IMR-90 (cell line): Measurements from ENCODE around the gene GPR179. TPM values are rescaled to one million over a fixed set of nuclear protein-coding genes. Genes with fewer than 3 reads are reported as not detected.

Experiments used
- ATAC-seq: fragments of 200-7000 bp; cut with Tn5 transposase; 2 replicates; pipeline ENCODE4 v1.9.1; 2020; ENCODE audit warnings: low read depth, mild to moderate bottlenecking, moderate library complexity
- BruUV-seq: library from RNA; stranded (reverse); fragments of 400-500 nt; replicated peaks from 2 replicates; lab custom pipeline; 2021; lab: Mats Ljungman, UMichigan
- CTCF ChIA-PET: fragments of 300-600 bp; formaldehyde crosslinking; extraction: SDS; loops from one replicate; lab custom pipeline; 2021; ENCODE audit warnings: antibody characterized with exemption; lab: Yijun Ruan, JAX
- POLR2A ChIA-PET: fragments of 300-600 bp; sonication (Branson Sonifier 250); formaldehyde crosslinking; loops from one replicate; lab custom pipeline; 2022; ENCODE audit warnings: antibody characterized with exemption; ENCODE audit not compliant: unreplicated experiment; lab: Charles Lee
- DNase-seq: peaks from one replicate; pipeline ENCODE4 v3.0.0; 2013
- H2AFZ ChIP-seq: replicated peaks from 2 replicates; pipeline ENCODE3; 2013; ENCODE audit warnings: low read length, mild to moderate bottlenecking; ENCODE audit not compliant: poor library complexity
- H2AK5ac ChIP-seq: 2 replicates; pipeline ENCODE4 v1.6.1; 2013; ENCODE audit warnings: low read depth, low read length, inconsistent platforms
- H2AK9ac ChIP-seq: replicated peaks from 2 replicates; pipeline ENCODE3; 2013; ENCODE audit warnings: mild to moderate bottlenecking, low read depth, low read length, moderate library complexity; ENCODE audit not compliant: poor library complexity
- H2BK120ac ChIP-seq: 2 replicates; pipeline ENCODE4 v1.6.1; 2013; ENCODE audit warnings: low read depth, low read length, inconsistent platforms
- H2BK15ac ChIP-seq: 3 replicates; pipeline ENCODE4 v1.6.1; 2013; ENCODE audit warnings: low read depth, low read length, inconsistent platforms
- H2BK20ac ChIP-seq: 2 replicates; pipeline ENCODE4 v1.6.1; 2013; ENCODE audit warnings: low read depth, mild to moderate bottlenecking, inconsistent platforms, low read length, moderate library complexity
- H2BK5ac ChIP-seq: 2 replicates; pipeline ENCODE4 v1.6.1; 2013; ENCODE audit warnings: mild to moderate bottlenecking, low read depth, low read length, inconsistent platforms; ENCODE audit not compliant: poor library complexity, severe bottlenecking
- H3K14ac ChIP-seq: replicated peaks from 2 replicates; pipeline ENCODE4 v1.6.1; 2013; ENCODE audit warnings: low read depth, low read length, inconsistent platforms
- H3K18ac ChIP-seq: 2 replicates; pipeline ENCODE4 v1.6.1; 2013; ENCODE audit warnings: low read depth, low read length, control low read depth
- H3K23ac ChIP-seq: 2 replicates; pipeline ENCODE4 v1.6.1; 2013; ENCODE audit warnings: low read depth, low read length, inconsistent platforms
- H3K27ac ChIP-seq: 2 replicates; pipeline ENCODE4 v1.5.1; 2013; ENCODE audit warnings: mild to moderate bottlenecking, control low read depth, low read length; ENCODE audit not compliant: insufficient read depth
- H3K27me3 ChIP-seq: 2 replicates; pipeline ENCODE4 v1.6.1; 2013; ENCODE audit warnings: low read length; ENCODE audit not compliant: control insufficient read depth, insufficient read depth
- H3K36me3 ChIP-seq: 2 replicates; pipeline ENCODE4 v1.6.1; 2013; ENCODE audit warnings: low read length, mixed read lengths; ENCODE audit not compliant: control insufficient read depth, insufficient read depth
- H3K4ac ChIP-seq: 2 replicates; pipeline ENCODE4 v1.6.1; 2013; ENCODE audit warnings: low read depth, low read length, inconsistent platforms
- H3K4me1 ChIP-seq: 2 replicates; pipeline ENCODE4 v1.6.1; 2013; ENCODE audit warnings: low read length, mixed read lengths; ENCODE audit not compliant: control insufficient read depth, insufficient read depth
- H3K4me2 ChIP-seq: 2 replicates; pipeline ENCODE4 v1.6.1; 2013; ENCODE audit warnings: low read depth, mild to moderate bottlenecking, control low read depth, low read length, moderate library complexity
- H3K4me3 ChIP-seq: 2 replicates; pipeline ENCODE4 v1.5.1; 2013; ENCODE audit warnings: low read depth, mild to moderate bottlenecking, control low read depth, low read length, moderate library complexity; ENCODE audit not compliant: insufficient read depth
- H3K56ac ChIP-seq: 2 replicates; pipeline ENCODE4 v1.6.1; 2013; ENCODE audit warnings: low read length, inconsistent platforms; ENCODE audit not compliant: insufficient read depth; ENCODE audit errors: extremely low read depth
- H3K79me1 ChIP-seq, 2 experiments: 2 replicates each; pipeline ENCODE4 v1.6.1; 2013; ENCODE audit warnings: low read length in 2 of 2, inconsistent platforms in 1 of 2, low read depth in 1 of 2
- H3K9ac ChIP-seq: 2 replicates; pipeline ENCODE4 v1.6.1; 2013; ENCODE audit warnings: low read depth, low read length, control low read depth
- H3K9me1 ChIP-seq: 2 replicates; pipeline ENCODE4 v1.6.1; 2013; ENCODE audit warnings: low read length, inconsistent platforms; ENCODE audit not compliant: insufficient read depth
- H3K9me3 ChIP-seq: 2 replicates; pipeline ENCODE4 v1.6.1; 2013; ENCODE audit warnings: low read length; ENCODE audit not compliant: control insufficient read depth, insufficient read depth
- H4K20me1 ChIP-seq: 2 replicates; pipeline ENCODE4 v1.6.1; 2013; ENCODE audit warnings: low read length, inconsistent platforms; ENCODE audit not compliant: insufficient read depth
- H4K5ac ChIP-seq: 2 replicates; pipeline ENCODE4 v1.6.1; 2013; ENCODE audit warnings: mild to moderate bottlenecking, low read depth, low read length, control low read depth
- H4K8ac ChIP-seq, 2 experiments: 2 replicates each; pipeline ENCODE4 v1.6.1; 2013; ENCODE audit warnings: low read depth in 2 of 2, low read length in 2 of 2, control low read depth in 1 of 2, inconsistent platforms in 1 of 2
- H4K91ac ChIP-seq: 2 replicates; pipeline ENCODE4 v1.6.1; 2013; ENCODE audit warnings: low read depth, low read length, inconsistent platforms; ENCODE audit not compliant: insufficient read depth
- BHLHE40 ChIP-seq: fragments of 150-350 bp; IDR thresholded peaks from 2 replicates; pipeline ENCODE4 v1.6.1; 2016; ENCODE audit warnings: mild to moderate bottlenecking, low read depth, low read length
- CEBPB ChIP-seq: IDR thresholded peaks from 2 replicates; pipeline ENCODE4 v1.6.1; 2012; ENCODE audit warnings: low read depth, low read length, improper control_type of control experiment
- CHD1 ChIP-seq: IDR thresholded peaks from 2 replicates; pipeline ENCODE4 v1.6.1; 2012; ENCODE audit warnings: low read depth, low read length, improper control_type of control experiment
- FOS ChIP-seq: fragments of 150-350 bp; IDR thresholded peaks from 2 replicates; pipeline ENCODE4 v1.6.1; 2016; ENCODE audit warnings: low read depth, low read length
- MAFK ChIP-seq: IDR thresholded peaks from 2 replicates; pipeline ENCODE4 v1.6.1; 2012; ENCODE audit warnings: low read depth, low read length, improper control_type of control experiment
- MAZ ChIP-seq: IDR thresholded peaks from 2 replicates; pipeline ENCODE4 v1.6.1; 2012; ENCODE audit warnings: low read depth, mild to moderate bottlenecking, low read length, improper control_type of control experiment, moderate library complexity, borderline replicate concordance
- MXI1 ChIP-seq: IDR thresholded peaks from 2 replicates; pipeline ENCODE4 v1.6.1; 2012; ENCODE audit warnings: low read depth, mild to moderate bottlenecking, low read length, moderate library complexity, borderline replicate concordance
- NFE2L2 ChIP-seq: fragments of 150-350 bp; IDR thresholded peaks from 2 replicates; pipeline ENCODE4 v1.6.1; 2016; ENCODE audit warnings: low read depth, mild to moderate bottlenecking, low read length
- POLR2A ChIP-seq: IDR thresholded peaks from 2 replicates; pipeline ENCODE4 v1.6.1; 2012; ENCODE audit warnings: mild to moderate bottlenecking, low read depth, low read length
- RAD21 ChIP-seq: IDR thresholded peaks from 2 replicates; pipeline ENCODE4 v1.6.1; 2012; ENCODE audit warnings: low read length, improper control_type of control experiment
- RCOR1 ChIP-seq: IDR thresholded peaks from 2 replicates; pipeline ENCODE4 v1.6.1; 2012; ENCODE audit warnings: mild to moderate bottlenecking, low read length, improper control_type of control experiment; ENCODE audit not compliant: insufficient replicate concordance
- RFX5 ChIP-seq: IDR thresholded peaks from 2 replicates; pipeline ENCODE4 v1.8.0; 2012; ENCODE audit warnings: low read depth, mild to moderate bottlenecking, low read length, moderate library complexity
- SMC3 ChIP-seq: fragments of 150-350 bp; IDR thresholded peaks from 2 replicates; pipeline ENCODE4 v1.6.1; 2016; ENCODE audit warnings: low read depth, mild to moderate bottlenecking, antibody characterized with exemption, low read length, moderate library complexity
- USF2 ChIP-seq: fragments of 150-350 bp; IDR thresholded peaks from 2 replicates; pipeline ENCODE4 v1.6.1; 2017; ENCODE audit warnings: mild to moderate bottlenecking, antibody characterized with exemption, low read length, low read depth
- WGBS, 2 experiments: methylation state at CpG; one replicate each; pipeline versions ENCODE4 v1.1.5 to v1.1.7; 2013; ENCODE audit warnings: missing lambda C conversion rate in 2 of 2; ENCODE audit not compliant: insufficient read length in 1 of 2; ENCODE audit errors: extremely low coverage in 2 of 2; 5-methylcytosine and 5-hydroxymethylcytosine counted together
- dilution Hi-C: fragments of 300-500 bp; cut with HindIII; formaldehyde crosslinking; loops from one replicate; pipeline ENCODE4 v1.14.3; 2018; ENCODE audit warnings: low sequenced_read_pairs; ENCODE audit not compliant: unreplicated experiment
- in situ Hi-C: fragments of 300-500 bp; cut with MboI; formaldehyde crosslinking; loops from 3 replicates; pipeline ENCODE4 v1.14.3; 2019; ENCODE audit warnings: low sequenced_read_pairs, inconsistent platforms, mixed read lengths
- intact Hi-C: fragments of 100-400 bp; cut with micrococcal nuclease; formaldehyde crosslinking; loops from 2 replicates; pipeline ENCODE4 v1.10.0; 2022
- polyA plus RNA-seq, 3 experiments: library from polyadenylated mRNA; depleted of rRNA; stranded (reverse); fragments of >200 nt; gene quantifications; 2 replicates each; pipeline ENCODE4 v1.2.3, GENCODE V29; 2012; ENCODE audit warnings: low replicate concordance in 1 of 3
- total RNA-seq: library from RNA; depleted of rRNA; stranded (reverse); fragments of >200 nt; gene quantifications from 2 replicates; pipeline ENCODE4 v1.2.3, GENCODE V29; 2012
- TF ChIP-seq, protein P1 (sequence below): conservative IDR thresholded peaks from 2 replicates; pipeline ENCODE4 v1.5.1; 2012; ENCODE audit warnings: mild to moderate bottlenecking, low read depth, low read length, improper control_type of control experiment
- TF ChIP-seq, protein P2 (sequence below): fragments of 150-350 bp; IDR thresholded peaks from 2 replicates; pipeline ENCODE4 v1.6.1; 2016; ENCODE audit warnings: low read depth, mild to moderate bottlenecking, low read length, moderate library complexity, borderline replicate concordance

Gene GPR179
- total and polyA plus RNA-seq, 2 of the 4 experiments (the other 2 are of a cell fraction): not detected

DNA sequence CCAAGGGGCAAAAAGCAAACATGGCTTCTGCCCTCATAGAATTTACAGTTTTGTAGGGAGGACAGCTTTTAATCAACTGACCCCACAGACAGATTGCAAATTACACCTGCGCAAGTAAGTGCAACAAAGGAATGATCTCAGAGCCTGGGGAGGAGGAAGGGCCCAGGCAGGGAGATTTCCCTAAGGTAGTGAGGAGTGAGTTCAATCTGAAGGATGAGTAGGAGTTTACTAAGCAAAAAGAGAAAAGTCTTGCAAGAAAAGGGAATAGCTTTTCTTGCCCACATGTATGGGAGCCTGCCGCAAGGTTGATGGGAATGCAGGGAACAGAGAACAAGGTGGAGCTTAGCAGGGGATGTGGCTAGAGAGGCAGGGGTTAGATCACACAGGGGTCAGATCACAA is 6.3 kb upstream of the GPR179 start:
- Histone ChIP-seq H2AK5ac (no peak overlapping the region), H2AFZ (no peak overlapping the region), H3K27me3 (peaks cover 2% of the 10 kb centered on the region; the same call in 1 of the 2 replicates), H4K20me1 (peaks cover 24% of the 10 kb centered on the region), H3K9me3 (no peaks in the 10 kb centered on the region), H2BK20ac (no peak overlapping the region), H3K9ac (no peak overlapping the region), H3K27ac (no peak overlapping the region), H3K4ac (no peak overlapping the region), H3K56ac (no peak overlapping the region), H3K36me3 (no peaks in the 10 kb centered on the region), H2BK15ac (no peak overlapping the region), H3K18ac (no peak overlapping the region), H3K14ac (no peak overlapping the region), H4K8ac (no peak overlapping the region), H3K4me3 (no peak overlapping the region), H4K5ac (no peak overlapping the region), H3K4me1 (peaks cover 4% of the 10 kb centered on the region), H2BK120ac (no peak overlapping the region), H3K4me2 (no peak overlapping the region), H3K23ac (no peak overlapping the region), H3K9me1 (peaks cover 6% of the 10 kb centered on the region; the same call in 1 of the 2 replicates), H3K79me1 (peaks cover 8 to 26% of the 10 kb centered on the region in 2 experiments), H2BK5ac (no peak overlapping the region), H2AK9ac (no peak overlapping the region), H4K91ac (no peak overlapping the region)
- no peak for DNase-seq
- dilution Hi-C loops: no loop called here
- no TSS peak for BruUV-seq
- ChIA-PET POLR2A (no interaction called here), CTCF (interaction anchor here (0.7 to 2.8 kb wide), 5 partner anchors 16 to 68 kb away, joined by 3 to 36 read pairs (median 4); no protein-coding TSS in a partner anchor)
- no CpG with 5 or more reads among the region's 2 CpGs for WGBS, 2 experiments
- ATAC-seq: no peak
- no peak for TF ChIP-seq NFE2L2
- TF ChIP-seq MAFK: no peak
- no peak for TF ChIP-seq MXI1
- TF ChIP-seq POLR2A: no peak
- TF ChIP-seq FOS: no peak
- no peak for TF ChIP-seq BHLHE40
- no peak for TF ChIP-seq RFX5
- TF ChIP-seq CEBPB: no peak
- no peak for TF ChIP-seq SMC3
- no peak for TF ChIP-seq USF2
- TF ChIP-seq, protein P1, sequence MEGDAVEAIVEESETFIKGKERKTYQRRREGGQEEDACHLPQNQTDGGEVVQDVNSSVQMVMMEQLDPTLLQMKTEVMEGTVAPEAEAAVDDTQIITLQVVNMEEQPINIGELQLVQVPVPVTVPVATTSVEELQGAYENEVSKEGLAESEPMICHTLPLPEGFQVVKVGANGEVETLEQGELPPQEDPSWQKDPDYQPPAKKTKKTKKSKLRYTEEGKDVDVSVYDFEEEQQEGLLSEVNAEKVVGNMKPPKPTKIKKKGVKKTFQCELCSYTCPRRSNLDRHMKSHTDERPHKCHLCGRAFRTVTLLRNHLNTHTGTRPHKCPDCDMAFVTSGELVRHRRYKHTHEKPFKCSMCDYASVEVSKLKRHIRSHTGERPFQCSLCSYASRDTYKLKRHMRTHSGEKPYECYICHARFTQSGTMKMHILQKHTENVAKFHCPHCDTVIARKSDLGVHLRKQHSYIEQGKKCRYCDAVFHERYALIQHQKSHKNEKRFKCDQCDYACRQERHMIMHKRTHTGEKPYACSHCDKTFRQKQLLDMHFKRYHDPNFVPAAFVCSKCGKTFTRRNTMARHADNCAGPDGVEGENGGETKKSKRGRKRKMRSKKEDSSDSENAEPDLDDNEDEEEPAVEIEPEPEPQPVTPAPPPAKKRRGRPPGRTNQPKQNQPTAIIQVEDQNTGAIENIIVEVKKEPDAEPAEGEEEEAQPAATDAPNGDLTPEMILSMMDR: no peak
- TF ChIP-seq RCOR1: no peak
- TF ChIP-seq, protein P2, sequence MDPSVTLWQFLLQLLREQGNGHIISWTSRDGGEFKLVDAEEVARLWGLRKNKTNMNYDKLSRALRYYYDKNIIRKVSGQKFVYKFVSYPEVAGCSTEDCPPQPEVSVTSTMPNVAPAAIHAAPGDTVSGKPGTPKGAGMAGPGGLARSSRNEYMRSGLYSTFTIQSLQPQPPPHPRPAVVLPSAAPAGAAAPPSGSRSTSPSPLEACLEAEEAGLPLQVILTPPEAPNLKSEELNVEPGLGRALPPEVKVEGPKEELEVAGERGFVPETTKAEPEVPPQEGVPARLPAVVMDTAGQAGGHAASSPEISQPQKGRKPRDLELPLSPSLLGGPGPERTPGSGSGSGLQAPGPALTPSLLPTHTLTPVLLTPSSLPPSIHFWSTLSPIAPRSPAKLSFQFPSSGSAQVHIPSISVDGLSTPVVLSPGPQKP: no peak
- no peak for TF ChIP-seq CHD1
- TF ChIP-seq MAZ: no peak
- no peak for TF ChIP-seq RAD21
- intact Hi-C loops: no loop called here
- in situ Hi-C loops: loop anchor here (10.0 to 25.0 kb wide), 2 partner anchors 137 to 315 kb away; no protein-coding TSS in a partner anchor
